Liver (tissue), 9 donors: ENCODE results near the gene TNFRSF6B. TPM values are rescaled to one million over a fixed set of nuclear protein-coding genes. Genes with fewer than 3 reads are reported as not detected.

Source experiments
- DNase-seq: peaks from one replicate; pipeline ENCODE4 v3.0.0-alpha.2; 2017; ENCODE audit warnings: low spot score
- H3K27ac ChIP-seq, 2 donors: one replicate each; pipeline ENCODE4 v1.7.0; 2013; ENCODE audit warnings: inconsistent platforms in 2 of 2, low read length in 2 of 2, control low read depth in 1 of 2, low read depth in 1 of 2, mild to moderate bottlenecking in 1 of 2
- H3K27me3 ChIP-seq, 4 donors: one replicate each; pipeline versions ENCODE4 v1.6.1 to v1.7.0; 2013; ENCODE audit warnings: low read length in 3 of 4, inconsistent platforms in 1 of 4, mild to moderate bottlenecking in 1 of 4, moderate library complexity in 1 of 4; ENCODE audit not compliant: control insufficient read depth in 4 of 4, insufficient read depth in 4 of 4
- H3K36me3 ChIP-seq, 4 donors: one replicate each; pipeline versions ENCODE4 v1.6.1 to v1.7.0; 2013; ENCODE audit warnings: low read length in 3 of 4, mild to moderate bottlenecking in 3 of 4, low read depth in 1 of 4, moderate library complexity in 1 of 4; ENCODE audit not compliant: control insufficient read depth in 4 of 4, insufficient read depth in 3 of 4
- H3K4me1 ChIP-seq, 4 donors: one replicate each; pipeline versions ENCODE4 v1.6.1 to v1.7.0; 2013; ENCODE audit warnings: low read length in 3 of 4, mild to moderate bottlenecking in 3 of 4, moderate library complexity in 1 of 4; ENCODE audit not compliant: control insufficient read depth in 4 of 4, insufficient read depth in 4 of 4
- H3K4me3 ChIP-seq, 3 donors: one replicate each; pipeline versions ENCODE4 v1.6.1 to v1.7.0; 2013; ENCODE audit warnings: low read length in 3 of 3, control low read depth in 1 of 3, low read depth in 1 of 3, mild to moderate bottlenecking in 1 of 3
- H3K9ac ChIP-seq, 2 donors: one replicate each; pipeline ENCODE4 v1.7.0; 2013; ENCODE audit warnings: low read length in 2 of 2, mild to moderate bottlenecking in 2 of 2, moderate library complexity in 2 of 2, control low read depth in 1 of 2, low read depth in 1 of 2
- H3K9me3 ChIP-seq, 4 donors: one replicate each; pipeline versions ENCODE4 v1.6.1 to v1.7.0; 2013; ENCODE audit warnings: low read length in 3 of 4; ENCODE audit not compliant: control insufficient read depth in 4 of 4
- CTCF ChIP-seq: fragments of 150-350 bp; IDR thresholded peaks from 2 replicates; pipeline ENCODE4 v1.5.1; 2017; ENCODE audit warnings: improper control_type of control experiment, low read depth, low read length; ENCODE audit not compliant: missing input control
- EGR1 ChIP-seq, 2 donors: IDR thresholded peaks; 2 replicates each; pipeline ENCODE4 v1.6.1; 2016 to 2018; ENCODE audit warnings: antibody characterized with exemption in 2 of 2, low read depth in 2 of 2
- FOXA1 ChIP-seq: IDR thresholded peaks from 2 replicates; pipeline ENCODE4 v1.6.1; 2016; ENCODE audit warnings: antibody characterized with exemption
- GABPA ChIP-seq, 2 donors: IDR thresholded peaks in 1 of 2; conservative IDR thresholded peaks in 1 of 2; 2 replicates each; pipeline ENCODE4 v1.6.1; 2016; ENCODE audit warnings: antibody characterized with exemption in 2 of 2, mild to moderate bottlenecking in 1 of 2, moderate library complexity in 1 of 2
- HNF4G ChIP-seq: IDR thresholded peaks from 2 replicates; pipeline ENCODE4 v1.6.1; 2016; ENCODE audit warnings: antibody characterized with exemption
- JUND ChIP-seq, 2 donors: IDR thresholded peaks; 2 replicates each; pipeline ENCODE4 v1.6.1; 2016; ENCODE audit warnings: antibody characterized with exemption in 2 of 2
- NR2F2 ChIP-seq: IDR thresholded peaks from 2 replicates; pipeline ENCODE4 v1.6.1; 2016; ENCODE audit warnings: antibody characterized with exemption
- RAD21 ChIP-seq, 2 donors: IDR thresholded peaks; 2 replicates each; pipeline ENCODE4 v1.6.1; 2016; ENCODE audit warnings: antibody characterized with exemption in 2 of 2, mild to moderate bottlenecking in 2 of 2
- REST ChIP-seq: IDR thresholded peaks from 2 replicates; pipeline ENCODE4 v1.6.1; 2016; ENCODE audit warnings: antibody characterized with exemption, mild to moderate bottlenecking
- RXRA ChIP-seq, 2 donors: IDR thresholded peaks; 2 replicates each; pipeline ENCODE4 v1.6.1; 2017 to 2018; ENCODE audit warnings: antibody characterized with exemption in 2 of 2, mild to moderate bottlenecking in 1 of 2
- SP1 ChIP-seq: IDR thresholded peaks from 2 replicates; pipeline ENCODE4 v1.6.1; 2018; ENCODE audit warnings: antibody characterized with exemption, mild to moderate bottlenecking
- TAF1 ChIP-seq: conservative IDR thresholded peaks from 2 replicates; pipeline ENCODE4 v1.6.1; 2016; ENCODE audit warnings: antibody characterized with exemption, mild to moderate bottlenecking
- YY1 ChIP-seq: IDR thresholded peaks from 2 replicates; pipeline ENCODE4 v1.6.1; 2016; ENCODE audit warnings: antibody characterized with exemption, mild to moderate bottlenecking
- WGBS: extraction: QIAGEN DNeasy Blood & Tissue Kit; methylation state at CpG from one replicate; pipeline ENCODE4 v1.1.7; 2013; 5-methylcytosine and 5-hydroxymethylcytosine counted together
- polyA plus RNA-seq, 2 donors: library from polyadenylated mRNA; stranded (reverse) in 1 of 2; unstranded in 1 of 2; fragments of 200-250 nt in 1 of 2; fragments of >200 nt in 1 of 2; fragmentation: Nextera tagmentation in 1 of 2; extraction: Ambion mirVana in 1 of 2; gene quantifications; one replicate each; pipeline versions ENCODE4 v1.2.1 to v1.2.3, GENCODE V29; 2013 to 2015
- total RNA-seq, 2 donors: library from RNA; depleted of rRNA; stranded (reverse); fragments of >200 nt; gene quantifications; one replicate each; pipeline ENCODE4 v1.2.3, GENCODE V29; 2014
- TF ChIP-seq, protein P1 (sequence below): IDR thresholded peaks from 2 replicates; pipeline ENCODE4 v1.6.1; 2016; ENCODE audit warnings: antibody characterized with exemption
- donor health status: healthy.
- donor health status: healthy.
- donor health status: healthy.
- donor health status: healthy.
- donor health status: healthy.

TNFRSF6B gene
- total and polyA plus RNA-seq, 4 donors: 0.09 to 0.73 TPM; not detected in 2

- TF ChIP-seq RAD21 (IDR thresholded peaks at IDR 0.05): no peak
- no peak for TF ChIP-seq FOXA1
- TF ChIP-seq YY1: no peak
- no peak for TF ChIP-seq NR2F2
- TF ChIP-seq GABPA (IDR thresholded peaks at IDR 0.05 in 1 of 2, conservative IDR thresholded peaks at IDR 0.05 in 1 of 2): no peak
- no peak for TF ChIP-seq CTCF
Measured at GRCh38 chr20:63704749-63705117, 8.3 kb downstream of the TNFRSF6B start (continued).

- Histone ChIP-seq H3K27ac (no peak overlapping the region), H3K9me3 (no peaks in the 10 kb centered on the region), H3K36me3 (peaks cover 0 to 23% (median 9%) of the 10 kb centered on the region in 4 donors), H3K9ac (no peak overlapping the region), H3K4me1 (peaks cover 5 to 27% (median 24%) of the 10 kb centered on the region in 4 donors), H3K27me3 (no peaks in the 10 kb centered on the region), H3K4me3 (no peak overlapping the region)
- DNase-seq: no peak
- TF ChIP-seq GABPA (IDR thresholded peaks at IDR 0.05 in 1 of 2, conservative IDR thresholded peaks at IDR 0.05 in 1 of 2) (no peak), NR2F2 (no peak), HNF4G (no peak), CTCF (no peak), TAF1 (no peak), SP1 (no peak), RXRA (IDR thresholded peaks at IDR 0.05) (no peak), JUND (IDR thresholded peaks at IDR 0.05) (no peak), EGR1 (IDR thresholded peaks at IDR 0.05; ENCODE audit: low read depth in 2 of 2) (no peak), RAD21 (IDR thresholded peaks at IDR 0.05) (no peak), REST (no peak), YY1 (no peak), FOXA1 (no peak)
- TF ChIP-seq, protein P1, sequence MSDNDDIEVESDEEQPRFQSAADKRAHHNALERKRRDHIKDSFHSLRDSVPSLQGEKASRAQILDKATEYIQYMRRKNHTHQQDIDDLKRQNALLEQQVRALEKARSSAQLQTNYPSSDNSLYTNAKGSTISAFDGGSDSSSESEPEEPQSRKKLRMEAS: no peak
- 92% methylated on average over 8 of the region's 8 CpGs for WGBS
Measured at GRCh38 chr20:63705232-63706026, 9.0 kb downstream of the TNFRSF6B start.
